Peyer's patch (tissue), 4 donors: ENCODE measurements around the gene SLC17A3.

Experiments
- CTCF ChIP-seq, 6 experiments: fragments of 450-650 bp in 4 of 6; fragments of 200-600 bp in 2 of 6; sonication (generic) in 1 of 6; IDR thresholded peaks; one replicate each; pipeline ENCODE4 v1.5.1; 2017 to 2019; ENCODE audit warnings: antibody characterized with exemption in 6 of 6, mild to moderate bottlenecking in 3 of 6, moderate library complexity in 1 of 6
- POLR2A ChIP-seq, 2 donors: fragments of 450-650 bp; IDR thresholded peaks; one replicate each; pipeline ENCODE4 v1.5.1; 2017; ENCODE audit warnings: antibody characterized with exemption in 2 of 2, mild to moderate bottlenecking in 2 of 2, moderate library complexity in 2 of 2

GRCh38 chr6:25878721-25879322 is 4.8 kb upstream of the SLC17A3 start:
- no peak for TF ChIP-seq CTCF (IDR thresholded peaks at IDR 0.05)
- no peak for TF ChIP-seq POLR2A (IDR thresholded peaks at IDR 0.05)
